Cortex of kidney (tissue), 1 donor: ENCODE results near the gene NBEA.

ENCODE experiments used
- DNase-seq: peaks from one replicate; lab custom pipeline; 2025; lab: John Stamatoyannopoulos, UW

Gene NBEA

DNA sequence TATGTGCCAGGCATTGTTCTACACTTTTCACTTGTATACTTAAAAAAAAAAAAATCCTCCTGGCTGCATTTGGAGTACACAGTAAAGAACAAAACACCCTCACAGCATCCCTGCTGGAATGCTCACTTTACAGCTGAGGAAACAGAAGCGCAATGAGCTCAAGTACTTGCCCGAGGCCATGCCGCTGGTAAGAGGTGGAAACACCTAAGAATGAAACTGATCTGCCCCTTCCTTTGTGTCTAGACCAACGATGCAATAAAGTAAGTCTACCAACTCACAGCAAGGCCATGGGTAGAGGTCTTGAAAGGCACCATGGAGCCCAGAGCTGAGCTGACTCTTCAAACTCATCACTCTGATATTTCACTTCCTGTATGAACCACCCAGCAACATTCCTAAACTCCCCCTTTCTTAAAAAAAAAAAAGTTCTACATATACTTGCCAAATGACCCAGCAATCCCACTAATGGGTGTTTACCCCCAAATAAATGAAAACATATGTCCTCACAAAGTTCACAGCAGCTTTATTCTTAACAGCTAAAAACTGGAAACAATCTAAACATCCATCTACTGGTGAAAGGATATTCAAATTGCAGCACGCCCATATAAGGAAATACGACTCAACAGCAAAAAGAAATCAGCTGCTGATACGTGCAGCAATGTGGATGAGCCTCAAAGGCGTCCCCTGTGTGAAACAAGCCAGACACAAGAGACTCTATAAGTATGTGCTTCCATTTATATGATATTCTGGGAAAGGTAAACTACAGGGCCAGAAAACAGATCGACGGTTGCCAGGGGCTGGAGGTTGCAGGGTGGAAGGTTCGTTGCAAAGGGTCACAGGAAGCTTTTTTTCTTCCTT lies 771.1 kb downstream of the NBEA start:
- no peak for DNase-seq

DNA sequence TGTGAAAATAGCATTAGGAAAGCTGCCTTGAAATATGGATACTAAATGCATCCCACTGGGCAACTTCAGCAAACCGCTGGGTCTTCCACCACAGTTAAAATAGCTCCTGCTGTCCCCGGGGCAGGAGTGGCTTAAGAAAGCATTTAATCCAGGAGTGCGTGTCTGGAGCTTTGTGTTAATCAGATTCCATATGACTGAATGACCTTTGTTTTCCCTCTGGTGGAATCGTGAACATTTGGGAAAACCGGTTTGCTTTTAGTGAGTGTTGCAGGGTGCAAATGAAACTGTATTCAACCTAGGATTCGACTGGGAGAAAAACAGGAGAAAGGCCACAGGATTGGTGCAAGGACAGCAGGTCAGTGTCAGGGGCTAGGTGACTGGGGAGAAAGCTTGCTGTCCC lies 772.1 kb downstream of the NBEA start:
- DNase-seq, result no peak

- no peak for DNase-seq
Observed at GRCh38 chr13:35714588-35715377, 772.7 kb downstream of the NBEA start.

- DNase-seq, result no peak
Observed at GRCh38 chr13:35716186-35716585, 774.1 kb downstream of the NBEA start.

DNA sequence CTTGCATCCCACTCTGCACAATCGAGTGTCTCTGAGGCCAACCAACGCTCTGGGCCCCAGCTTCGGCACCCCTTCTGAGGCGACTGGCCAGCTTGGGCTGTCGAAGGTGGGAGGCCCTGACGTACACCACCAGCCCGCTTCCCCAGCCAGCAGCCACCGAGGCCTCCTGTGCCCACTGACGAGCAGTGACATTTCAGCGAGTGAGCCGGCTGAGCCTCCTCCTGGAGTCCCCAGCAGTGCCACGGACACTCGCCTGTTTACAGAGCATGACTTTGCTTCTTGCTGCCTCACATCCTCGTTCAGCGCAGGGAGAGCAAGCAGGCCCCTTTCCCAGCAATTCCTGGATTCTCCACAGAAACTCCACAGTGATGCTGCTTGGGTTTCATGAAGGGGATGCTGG lies 774.7 kb downstream of the NBEA start:
- DNase-seq, result no peak

DNA sequence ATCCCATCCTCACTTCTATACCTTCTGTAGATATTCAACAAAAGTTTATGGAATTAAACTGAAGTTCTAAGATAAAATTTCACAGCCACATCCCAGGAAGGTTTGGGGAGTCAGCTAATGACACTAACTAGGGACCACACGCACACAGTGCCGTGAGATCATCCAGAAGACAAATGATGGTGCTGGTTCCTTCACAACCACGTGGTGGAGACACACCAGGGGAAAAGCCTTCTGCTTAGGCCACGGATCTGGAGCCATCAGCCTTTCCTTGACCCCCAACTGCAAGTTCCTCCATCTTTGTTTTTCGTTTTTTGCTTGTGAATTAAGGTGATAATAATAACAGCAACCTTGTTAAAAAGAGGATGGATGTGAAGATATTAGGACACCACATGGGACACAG lies 776.0 kb downstream of the NBEA start:
- no peak for DNase-seq

GRCh38 chr13:35720290-35720689 lies 778.2 kb downstream of the NBEA start:
- no peak for DNase-seq

DNA sequence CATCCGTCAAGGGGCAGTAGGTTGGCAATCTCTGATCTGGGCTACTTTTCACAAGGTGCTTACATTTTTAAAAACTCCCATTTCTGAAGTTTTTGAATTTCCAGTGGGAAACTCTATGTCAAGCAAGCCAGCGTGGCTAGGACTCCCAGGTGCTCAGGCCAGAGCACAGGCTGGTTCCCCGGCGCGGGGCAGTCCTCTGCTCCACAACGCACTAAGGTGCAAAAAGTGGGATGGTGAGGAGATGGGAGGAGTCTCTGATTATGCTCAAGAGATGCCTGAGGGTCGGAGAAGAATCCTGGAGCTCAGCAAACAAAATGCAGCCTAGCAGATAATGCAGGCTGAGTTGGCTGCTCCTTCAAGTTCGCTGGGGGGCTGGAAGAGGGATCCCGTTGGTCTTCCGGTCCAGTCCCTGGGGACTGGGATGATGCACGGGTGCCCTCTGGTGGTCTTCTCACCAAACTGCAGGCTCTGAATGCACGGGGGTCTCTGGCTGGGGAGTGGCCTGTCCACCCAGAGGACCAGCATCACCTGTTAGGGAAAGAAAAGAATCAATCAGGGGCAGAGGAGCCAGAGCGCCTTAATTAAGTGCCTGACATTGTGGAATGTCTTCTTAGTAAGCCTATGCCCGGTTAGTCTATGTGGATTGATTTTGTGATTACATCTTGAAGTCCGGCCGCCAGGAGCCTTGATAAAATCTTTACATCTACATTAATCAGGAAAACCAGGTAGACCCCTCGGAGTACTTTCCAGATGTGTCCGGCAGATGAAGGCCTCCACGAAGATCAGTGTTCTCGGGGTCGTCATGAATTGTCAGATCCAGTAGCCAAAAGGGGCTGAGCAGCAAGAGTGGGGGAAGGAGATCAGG lies 778.9 kb downstream of the NBEA start:
- DNase-seq, result no peak
